GM19025 (cell line): ENCODE measurements around the gene STUM.

Experiments used
- ATAC-seq: cut with Tn5 transposase; IDR thresholded peaks from one replicate; pipeline ENCODE4 v1.9.1; 2021; ENCODE audit warnings: mild to moderate bottlenecking, low read depth, moderate library complexity; ENCODE audit not compliant: unreplicated experiment

The STUM gene

GRCh38 chr1:226619031-226619430 lies 70.5 kb downstream of the STUM start:
- ATAC-seq: no peak

GRCh38 chr1:226622012-226622411 lies 73.4 kb downstream of the STUM start:
- no peak for ATAC-seq

GRCh38 chr1:226624526-226624925 lies 76.0 kb downstream of the STUM start:
- no peak for ATAC-seq

GRCh38 chr1:226625326-226625725 lies 76.8 kb downstream of the STUM start:
- no peak for ATAC-seq

GRCh38 chr1:226625832-226626576 lies 77.4 kb downstream of the STUM start:
- ATAC-seq: no peak

GRCh38 chr1:226626577-226626956 lies 78.0 kb downstream of the STUM start:
- peak; percentile 63 for ATAC-seq

- ATAC-seq: no peak
Observed at GRCh38 chr1:226627050-226627755, 78.6 kb downstream of the STUM start.

- no peak for ATAC-seq
Observed at GRCh38 chr1:226627924-226628611, 79.5 kb downstream of the STUM start.

GRCh38 chr1:226628612-226629155 lies 80.1 kb downstream of the STUM start:
- no peak for ATAC-seq

GRCh38 chr1:226629210-226629895 lies 80.8 kb downstream of the STUM start:
- ATAC-seq: no peak

- no peak for ATAC-seq
Observed at GRCh38 chr1:226629896-226630550, 81.5 kb downstream of the STUM start.

GRCh38 chr1:226630592-226630991 lies 82.0 kb downstream of the STUM start:
- no peak for ATAC-seq

- no peak for ATAC-seq
Observed at GRCh38 chr1:226631229-226632000, 82.9 kb downstream of the STUM start.

GRCh38 chr1:226632169-226632879 lies 83.8 kb downstream of the STUM start:
- no peak for ATAC-seq

GRCh38 chr1:226632922-226633351 lies 84.4 kb downstream of the STUM start:
- no peak for ATAC-seq

- ATAC-seq: no peak
Observed at GRCh38 chr1:226633541-226634165, 85.1 kb downstream of the STUM start.

- ATAC-seq: peak; percentile 67
Observed at GRCh38 chr1:226634166-226634588, 85.6 kb downstream of the STUM start.

GRCh38 chr1:226634611-226635246 lies 86.2 kb downstream of the STUM start:
- no peak for ATAC-seq
